Activated naive CD4-positive, alpha-beta T cell treated with anti-CD3 and anti-CD28 coated beads, Interleukin-2, amount 10 ng/mL, durations not matched to agents 7 days and 5 days (primary cell): ENCODE measurements around the gene RMC1.
"Not testable (repeated sequence)": the region's sequence is repeated elsewhere in the genome, so short reads cannot be mapped to it uniquely, and the experiment has no call there.

Experiments used
- CTCF ChIA-PET: fragments of 350-600 bp; sonication (Branson Sonifier 250); formaldehyde crosslinking; loops from one replicate; lab custom pipeline; 2021; ENCODE audit warnings: antibody characterized with exemption; lab: Charles Lee
- DNase-seq: peaks from one replicate; pipeline ENCODE4 v3.0.0-alpha.2; 2020
- H3K27ac Mint-ChIP-seq: one replicate; pipeline ENCODE4 v1.8.0; 2021; ENCODE audit warnings: mild to moderate bottlenecking, moderate library complexity, mixed read lengths
- H3K27me3 Mint-ChIP-seq: one replicate; pipeline ENCODE4 v1.8.0; 2021; ENCODE audit warnings: mild to moderate bottlenecking, mixed read lengths
- H3K36me3 Mint-ChIP-seq: one replicate; pipeline ENCODE4 v1.8.0; 2021; ENCODE audit warnings: mixed read lengths
- H3K4me1 Mint-ChIP-seq: one replicate; pipeline ENCODE4 v1.8.0; 2021; ENCODE audit warnings: mixed read lengths
- H3K4me3 Mint-ChIP-seq: one replicate; pipeline ENCODE4 v1.8.0; 2021; ENCODE audit warnings: mild to moderate bottlenecking, moderate library complexity, mixed read lengths
- H3K9me3 Mint-ChIP-seq: one replicate; pipeline ENCODE4 v1.8.0; 2021; ENCODE audit warnings: mixed read lengths

RMC1 gene

GRCh38 chr18:23545247-23545789 is 42.0 kb downstream of the RMC1 start:
- CTCF ChIA-PET, result interaction anchor here (0.9 to 1.2 kb wide), 2 partner anchors 40 to 47 kb away, joined by 3 read pairs; no protein-coding TSS in a partner anchor
- no peak overlapping the region for H3K27ac Mint-ChIP-seq

DNA sequence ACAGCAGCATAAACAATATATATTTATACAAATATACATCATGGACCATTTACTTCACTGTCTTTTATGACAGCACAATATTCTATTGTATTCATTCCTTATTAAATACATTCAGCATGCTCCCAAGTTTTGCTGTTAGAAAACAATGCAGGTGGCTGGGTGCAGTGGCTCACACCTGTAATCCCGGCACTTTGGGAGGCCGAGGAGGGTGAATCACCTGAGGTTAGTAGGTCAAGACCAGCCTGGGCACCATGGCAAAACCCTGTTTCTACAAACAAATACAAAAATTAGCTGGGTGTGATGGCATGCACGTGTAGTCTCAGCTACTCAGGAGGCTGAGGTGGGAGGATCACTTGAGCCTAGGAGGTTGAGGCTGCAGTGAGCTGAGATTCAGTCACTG is 44.0 kb downstream of the RMC1 start:
- no peak for DNase-seq
- H3K4me3 Mint-ChIP-seq, result no peak overlapping the region

More at GRCh38 chr18:23545247-23545789, 42.0 kb downstream of the RMC1 start:
- H3K4me1 Mint-ChIP-seq, result peaks cover 30% of the 10 kb centered on the region
- no peak overlapping the region for H3K4me3 Mint-ChIP-seq
- DNase-seq, result no peak
- no peaks in the 10 kb centered on the region for H3K27me3 Mint-ChIP-seq
- H3K9me3 Mint-ChIP-seq, result no peaks in the 10 kb centered on the region
- H3K36me3 Mint-ChIP-seq, result peaks cover 47% of the 10 kb centered on the region

DNA sequence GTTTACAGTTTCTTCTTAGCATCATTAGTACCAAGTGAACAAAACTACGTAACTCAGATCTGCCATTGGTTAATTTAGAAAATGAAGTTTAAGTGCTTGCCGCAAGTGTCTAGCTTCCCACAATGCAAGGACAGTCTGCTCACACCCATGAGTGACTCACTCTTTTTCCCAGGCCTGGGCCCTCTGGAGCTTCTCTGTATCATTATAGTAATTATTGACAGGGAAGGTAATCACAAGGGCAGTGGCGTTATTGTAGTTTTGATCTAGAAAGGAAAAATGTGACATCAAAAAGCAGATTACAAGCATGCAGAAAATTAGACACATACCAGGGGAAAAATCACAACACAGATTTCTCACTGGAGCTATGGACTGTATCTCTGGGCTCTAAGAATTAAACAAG is 44.5 kb downstream of the RMC1 start:
- Mint-ChIP-seq H3K27ac (no peak overlapping the region), H3K4me3 (no peak overlapping the region), H3K36me3 (peaks cover 54% of the 10 kb centered on the region), H3K9me3 (no peaks in the 10 kb centered on the region), H3K4me1 (peaks cover 5% of the 10 kb centered on the region), H3K27me3 (no peaks in the 10 kb centered on the region)
- no peak for DNase-seq
- CTCF ChIA-PET, result interaction anchor here (1.1 kb wide), 1 partner anchor 9 kb away, joined by 3 read pairs; no protein-coding TSS in a partner anchor

More for the DNA sequence above, 44.0 kb downstream of the RMC1 start:
- Mint-ChIP-seq H3K27me3 (no peaks in the 10 kb centered on the region), H3K27ac (no peak overlapping the region), H3K36me3 (peaks cover 54% of the 10 kb centered on the region), H3K4me1 (peaks cover 10% of the 10 kb centered on the region), H3K9me3 (no peaks in the 10 kb centered on the region)
- CTCF ChIA-PET, result interaction anchor here (1.1 kb wide), 1 partner anchor 9 kb away, joined by 3 read pairs; no protein-coding TSS in a partner anchor

DNA sequence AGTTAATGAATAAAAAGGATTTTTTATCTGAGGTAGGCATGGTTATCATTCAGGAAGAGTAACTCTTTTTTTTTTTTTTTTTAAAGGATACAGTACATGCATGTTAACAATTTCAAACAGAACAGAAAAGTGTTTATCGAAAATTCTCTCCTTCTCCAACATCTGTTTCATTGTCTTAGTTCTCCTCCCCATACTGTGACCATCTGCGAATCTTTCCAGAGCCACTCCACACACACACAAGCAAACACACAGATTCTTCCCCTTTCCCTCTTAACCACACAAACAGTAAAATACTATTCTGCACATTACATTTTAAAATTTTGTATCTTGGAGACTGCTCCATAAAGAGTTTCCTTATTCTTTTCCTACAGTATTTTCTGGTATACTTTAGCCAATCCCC is 45.0 kb downstream of the RMC1 start:
- H3K4me3 Mint-ChIP-seq, result no peak overlapping the region
- H3K9me3 Mint-ChIP-seq, result no peaks in the 10 kb centered on the region
- H3K27ac Mint-ChIP-seq, result no peak overlapping the region
- DNase-seq, result no peak
- H3K4me1 Mint-ChIP-seq, result peaks cover 5% of the 10 kb centered on the region
- peaks cover 55% of the 10 kb centered on the region for H3K36me3 Mint-ChIP-seq
- no peaks in the 10 kb centered on the region for H3K27me3 Mint-ChIP-seq
- CTCF ChIA-PET, result interaction anchor here (1.1 kb wide), 1 partner anchor 8 kb away, joined by 3 read pairs; no protein-coding TSS in a partner anchor

- Mint-ChIP-seq H3K36me3 (peaks cover 52% of the 10 kb centered on the region), H3K4me1 (peaks cover 3% of the 10 kb centered on the region), H3K4me3 (no peak overlapping the region), H3K27ac (no peak overlapping the region), H3K9me3 (no peaks in the 10 kb centered on the region), H3K27me3 (no peaks in the 10 kb centered on the region)
- DNase-seq, result no peak
- CTCF ChIA-PET, result no interaction called here
Measured at GRCh38 chr18:23548719-23549118, 45.4 kb downstream of the RMC1 start.

- CTCF ChIA-PET, result interaction anchor here (0.5 kb wide), 1 partner anchor 260 kb away, joined by 3 read pairs; no protein-coding TSS in a partner anchor
- no peak for DNase-seq
- H3K36me3 Mint-ChIP-seq, result peaks cover 56% of the 10 kb centered on the region
- no peaks in the 10 kb centered on the region for H3K9me3 Mint-ChIP-seq
- H3K4me1 Mint-ChIP-seq, result peaks cover 8% of the 10 kb centered on the region
- H3K27me3 Mint-ChIP-seq, result no peaks in the 10 kb centered on the region
- H3K4me3 Mint-ChIP-seq, result no peak overlapping the region
- H3K27ac Mint-ChIP-seq, result no peak overlapping the region
Measured at GRCh38 chr18:23550898-23551297, 47.6 kb downstream of the RMC1 start.

DNA sequence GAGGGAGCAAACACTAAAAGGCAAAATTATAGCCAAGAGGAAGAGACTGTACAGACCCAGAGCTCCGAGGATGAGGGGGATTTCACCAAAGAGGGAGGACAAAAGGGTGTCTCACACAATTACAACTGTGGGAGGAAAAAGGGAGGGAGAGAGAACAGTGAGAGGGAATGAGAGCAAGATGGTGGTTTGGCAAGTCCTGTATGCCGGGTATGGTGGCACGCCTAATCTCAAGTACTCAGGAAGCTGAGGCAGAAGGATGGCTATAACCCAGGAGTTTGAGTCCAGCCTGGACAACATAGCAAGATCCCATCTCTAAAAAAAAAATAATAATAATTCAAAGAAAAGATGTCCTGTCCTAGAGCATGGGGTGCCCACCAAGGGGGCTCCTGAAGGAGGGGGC is 48.7 kb downstream of the RMC1 start:
- no peaks in the 10 kb centered on the region for H3K27me3 Mint-ChIP-seq
- H3K27ac Mint-ChIP-seq, result peak overlapping the region; percentile 19
- H3K36me3 Mint-ChIP-seq, result peaks cover 58% of the 10 kb centered on the region
- no peak overlapping the region for H3K4me3 Mint-ChIP-seq
- no peaks in the 10 kb centered on the region for H3K9me3 Mint-ChIP-seq
- no peak for DNase-seq
- CTCF ChIA-PET, result no interaction called here
- H3K4me1 Mint-ChIP-seq, result peaks cover 5% of the 10 kb centered on the region

DNA sequence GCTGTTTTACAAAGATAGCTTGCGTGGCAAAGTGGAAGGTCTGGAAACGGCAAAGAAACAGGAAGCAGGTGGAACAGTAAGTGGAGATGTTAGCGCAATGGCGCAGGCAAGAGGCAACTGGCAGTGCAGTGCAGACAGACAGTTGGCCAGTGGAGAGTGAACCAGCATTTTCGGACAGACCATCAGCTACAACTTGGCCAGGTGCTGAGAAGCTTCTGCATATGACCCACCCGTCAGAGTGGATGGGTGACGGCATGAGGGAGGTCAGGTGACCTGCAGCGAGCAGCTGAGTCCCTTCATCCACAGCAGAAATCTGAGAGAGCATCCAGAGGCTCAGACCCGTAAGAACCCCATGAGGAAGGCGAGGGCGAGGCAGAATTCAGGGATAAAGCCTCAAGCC is 49.2 kb downstream of the RMC1 start:
- Mint-ChIP-seq H3K36me3 (peaks cover 60% of the 10 kb centered on the region), H3K27ac (no peak overlapping the region), H3K27me3 (no peaks in the 10 kb centered on the region), H3K4me3 (no peak overlapping the region), H3K4me1 (peaks cover 5% of the 10 kb centered on the region), H3K9me3 (no peaks in the 10 kb centered on the region)
- DNase-seq, result no peak
- CTCF ChIA-PET, result interaction anchor here (1.3 kb wide), 1 partner anchor 36 kb away, joined by 5 read pairs; no protein-coding TSS in a partner anchor

DNA sequence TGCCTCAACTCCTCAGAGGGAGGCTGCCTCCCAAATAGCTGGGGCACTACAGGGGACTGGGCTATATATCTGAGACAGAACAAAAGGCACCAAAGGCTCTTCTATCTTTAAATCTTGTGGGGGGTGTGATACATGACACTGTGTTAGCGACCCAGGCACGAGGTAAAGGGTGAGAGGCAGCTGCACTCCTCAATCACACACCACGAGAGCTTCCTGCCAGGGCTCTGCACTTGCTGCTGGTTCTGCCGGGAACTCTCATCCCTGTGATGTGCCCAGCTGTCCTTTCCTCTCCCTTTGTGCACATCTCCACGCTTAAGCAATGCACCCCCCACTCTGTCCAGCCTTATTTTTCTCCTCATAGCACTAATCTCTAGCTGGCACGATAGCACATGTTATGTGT is 50.6 kb downstream of the RMC1 start:
- Mint-ChIP-seq H3K36me3 (peaks cover 68% of the 10 kb centered on the region), H3K4me3 (no peak overlapping the region), H3K4me1 (peaks cover 5% of the 10 kb centered on the region), H3K27ac (no peak overlapping the region), H3K27me3 (no peaks in the 10 kb centered on the region), H3K9me3 (no peaks in the 10 kb centered on the region)
- no peak for DNase-seq
- CTCF ChIA-PET, result interaction anchor here (1.3 kb wide), 1 partner anchor 38 kb away, joined by 5 read pairs; no protein-coding TSS in a partner anchor

DNA sequence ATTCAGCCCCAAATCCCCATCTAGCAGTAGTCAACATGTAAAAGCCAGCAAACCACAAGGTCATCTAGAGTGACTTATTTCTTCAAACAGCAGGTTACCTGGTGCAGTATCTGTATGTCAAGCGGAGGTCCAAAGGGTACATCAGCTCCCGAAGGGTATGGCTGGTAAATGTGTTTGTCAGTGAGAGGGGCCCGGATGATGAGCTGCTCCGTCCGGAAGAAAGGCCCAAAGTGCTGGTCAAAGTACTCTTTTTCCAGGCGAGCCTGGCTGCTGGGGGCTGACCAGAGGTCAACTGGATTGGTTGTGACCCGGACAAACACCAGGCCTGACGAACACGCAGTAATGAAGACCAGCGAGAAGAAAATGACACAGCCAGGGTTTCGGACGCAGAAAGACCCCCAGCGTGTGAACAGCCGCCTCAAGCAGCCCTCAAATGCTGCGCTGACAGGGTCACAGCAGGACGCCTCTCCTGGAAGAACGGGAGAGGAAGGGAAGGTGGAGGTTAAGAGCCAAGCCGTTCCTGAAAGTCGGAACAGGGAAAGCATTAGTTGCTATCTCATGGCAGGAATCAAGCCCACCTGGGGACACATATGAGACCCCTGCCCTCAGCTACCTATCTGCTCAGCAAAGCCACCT is 53.0 kb downstream of the RMC1 start:
- CTCF ChIA-PET, result interaction anchor here (1.3 kb wide), 1 partner anchor 9 kb away, joined by 3 read pairs; no protein-coding TSS in a partner anchor
- no peak overlapping the region for H3K27ac Mint-ChIP-seq
- H3K27me3 Mint-ChIP-seq, result no peaks in the 10 kb centered on the region
- no peak overlapping the region for H3K4me3 Mint-ChIP-seq
- H3K9me3 Mint-ChIP-seq, result no peaks in the 10 kb centered on the region
- DNase-seq, result no peak
- H3K36me3 Mint-ChIP-seq, result peaks cover 72% of the 10 kb centered on the region
- peaks cover 5% of the 10 kb centered on the region for H3K4me1 Mint-ChIP-seq

DNA sequence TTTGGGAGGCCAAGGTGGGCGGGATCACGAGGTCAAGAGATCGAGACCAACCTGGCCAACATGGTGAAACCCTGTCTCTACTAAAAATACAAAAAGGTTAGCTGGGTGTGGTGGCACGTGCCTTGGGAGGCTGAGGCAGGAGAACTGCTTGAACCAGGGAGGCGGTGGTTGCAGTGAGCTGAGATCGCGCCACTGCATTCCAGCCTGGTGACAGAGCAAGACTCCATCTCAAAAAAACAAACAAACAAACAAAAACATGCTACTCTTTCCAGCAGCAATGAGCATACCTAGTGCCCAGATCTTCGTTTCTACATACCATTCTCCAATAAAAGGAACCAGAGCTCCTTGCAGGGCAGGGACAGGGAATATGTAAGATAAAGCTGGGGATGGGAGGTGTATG is 54.2 kb downstream of the RMC1 start:
- CTCF ChIA-PET, DNase-seq, H3K27ac Mint-ChIP-seq, H3K9me3 Mint-ChIP-seq, H3K27me3 Mint-ChIP-seq, H3K4me1 Mint-ChIP-seq, H3K4me3 Mint-ChIP-seq: not testable (repeated sequence)
- peaks cover 66% of the 10 kb centered on the region for H3K36me3 Mint-ChIP-seq

- H3K36me3 Mint-ChIP-seq, result peaks cover 58% of the 10 kb centered on the region
- H3K27me3 Mint-ChIP-seq, result no peaks in the 10 kb centered on the region
- no peak for DNase-seq
- CTCF ChIA-PET, result no interaction called here
- peaks cover 10% of the 10 kb centered on the region for H3K4me1 Mint-ChIP-seq
- H3K9me3 Mint-ChIP-seq, result no peaks in the 10 kb centered on the region
- H3K4me3 Mint-ChIP-seq, result no peak overlapping the region
- no peak overlapping the region for H3K27ac Mint-ChIP-seq
Measured at GRCh38 chr18:23560186-23560585, 56.9 kb downstream of the RMC1 start.

DNA sequence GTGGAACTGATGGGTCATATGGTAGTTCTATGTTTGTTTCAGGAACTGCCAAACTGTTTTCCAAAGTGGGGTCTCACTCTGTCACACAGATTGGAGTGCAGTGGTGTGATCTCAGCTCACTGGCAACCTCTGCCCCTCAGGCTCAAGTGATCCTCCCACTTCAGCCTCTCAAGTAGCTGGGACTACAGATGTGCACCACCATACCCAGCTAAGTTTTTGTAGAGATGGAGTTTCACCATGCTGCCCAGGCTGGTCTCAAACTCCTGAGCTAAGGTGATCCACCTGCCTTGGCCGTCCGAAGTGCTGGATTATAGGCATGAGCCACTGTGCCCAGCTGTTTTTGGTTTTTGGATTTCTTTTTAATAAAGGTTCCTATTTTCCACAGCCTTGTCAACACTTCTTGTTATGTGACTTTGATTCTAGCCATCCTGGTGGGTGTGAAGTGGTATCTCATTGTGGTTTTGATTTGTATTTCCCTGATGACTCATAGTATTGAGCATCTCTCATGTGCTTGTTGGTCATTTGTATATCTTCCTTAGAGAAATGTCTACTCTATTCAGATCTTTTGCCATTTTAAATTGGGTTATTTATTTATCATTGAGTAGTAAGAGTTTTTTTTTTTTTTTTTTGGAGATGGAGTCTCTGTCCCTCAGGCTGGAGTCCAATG is 60.2 kb downstream of the RMC1 start:
- peak overlapping the region; percentile 8 for H3K27ac Mint-ChIP-seq
- peaks cover 10% of the 10 kb centered on the region for H3K4me1 Mint-ChIP-seq
- CTCF ChIA-PET, result no interaction called here
- no peaks in the 10 kb centered on the region for H3K9me3 Mint-ChIP-seq
- no peaks in the 10 kb centered on the region for H3K27me3 Mint-ChIP-seq
- H3K4me3 Mint-ChIP-seq, result no peak overlapping the region
- H3K36me3 Mint-ChIP-seq, result peaks cover 61% of the 10 kb centered on the region
- no peak for DNase-seq

- CTCF ChIA-PET, result no interaction called here
- peaks cover 14% of the 10 kb centered on the region for H3K4me1 Mint-ChIP-seq
- H3K27ac Mint-ChIP-seq, result no peak overlapping the region
- no peak overlapping the region for H3K4me3 Mint-ChIP-seq
- H3K27me3 Mint-ChIP-seq, result no peaks in the 10 kb centered on the region
- peaks cover 66% of the 10 kb centered on the region for H3K36me3 Mint-ChIP-seq
- no peaks in the 10 kb centered on the region for H3K9me3 Mint-ChIP-seq
- no peak for DNase-seq
Measured at GRCh38 chr18:23565916-23566547, 62.7 kb downstream of the RMC1 start.
